Ascending aorta (tissue), 2 donors: ENCODE results near the gene DPH1. TPM values are rescaled to one million over a fixed set of nuclear protein-coding genes. Genes with fewer than 3 reads are reported as not detected.
"Not testable (repeated sequence)": the region's sequence is repeated elsewhere in the genome, so short reads cannot be mapped to it uniquely, and the experiment has no call there.

Source experiments
- DNase-seq, 2 donors: peaks; one replicate each; pipeline ENCODE4 v3.0.0-alpha.2; 2019; ENCODE audit warnings: low spot score in 2 of 2
- H3K27ac ChIP-seq, 2 donors: fragments of 200-600 bp; sonication (generic); one replicate each; pipeline ENCODE4 v1.5.1; 2016 to 2017; ENCODE audit warnings: mild to moderate bottlenecking in 1 of 2
- H3K27me3 ChIP-seq: fragments of 200-600 bp; sonication (generic); one replicate; pipeline ENCODE4 v1.5.1; 2017
- H3K36me3 ChIP-seq, 2 donors: fragments of 200-600 bp; sonication (generic); one replicate each; pipeline ENCODE4 v1.5.1; 2016
- H3K4me1 ChIP-seq, 2 donors: fragments of 200-600 bp; sonication (generic); one replicate each; pipeline ENCODE4 v1.5.1; 2016 to 2017; ENCODE audit warnings: mild to moderate bottlenecking in 1 of 2
- H3K4me3 ChIP-seq, 2 donors: fragments of 200-600 bp; sonication (generic); one replicate each; pipeline ENCODE4 v1.5.1; 2016 to 2017; ENCODE audit warnings: mild to moderate bottlenecking in 1 of 2
- H3K9me3 ChIP-seq, 2 donors: fragments of 200-600 bp; sonication (generic); one replicate each; pipeline ENCODE4 v1.5.1; 2016
- CTCF ChIP-seq, 3 experiments: fragments of 200-600 bp in 2 of 3; fragments of 450-650 bp in 1 of 3; sonication (generic) in 2 of 3; IDR thresholded peaks; one replicate each; pipeline ENCODE4 v1.5.1; 2016 to 2019; ENCODE audit warnings: antibody characterized with exemption in 3 of 3, mild to moderate bottlenecking in 1 of 3, moderate library complexity in 1 of 3
- intact Hi-C: fragments of 100-400 bp; cut with DNase I; formaldehyde crosslinking; loops from one replicate; pipeline ENCODE4 v1.15.1; 2023
- total RNA-seq: library from RNA; depleted of rRNA; stranded (reverse); fragments of >200 nt; gene quantifications from one replicate; pipeline ENCODE4 v1.1.0, GENCODE V29; 2016

DPH1 gene
- 125 TPM for total RNA-seq

GRCh38 chr17:2029911-2030778 lies at the start of gene DPH1:
Gene DPH1 (plus strand): TSS chr17:2030153. CDS start chr17:2030170, 17 bp downstream.
- Histone ChIP-seq H3K36me3 (peaks cover 0 to 10% of the 10 kb centered on the region in 2 donors), H3K27ac (peak within 1 kb of the TSS in 1 of 2 donors; percentile 60), H3K27me3 (no peaks in the 10 kb centered on the region), H3K4me3 (peak within 1 kb of the TSS; percentile 95 to 99), H3K9me3 (no peaks in the 10 kb centered on the region), H3K4me1 (peaks cover 7 to 20% of the 10 kb centered on the region in 2 donors)
- DNase-seq, result peak in 1 of 2 donors; percentile 90
- intact Hi-C loops, result loop anchor here (1.0 to 5.0 kb wide), 2 partner anchors 43 to 121 kb away; no protein-coding TSS in a partner anchor
- no peak for TF ChIP-seq CTCF (IDR thresholded peaks at IDR 0.05)

DNA sequence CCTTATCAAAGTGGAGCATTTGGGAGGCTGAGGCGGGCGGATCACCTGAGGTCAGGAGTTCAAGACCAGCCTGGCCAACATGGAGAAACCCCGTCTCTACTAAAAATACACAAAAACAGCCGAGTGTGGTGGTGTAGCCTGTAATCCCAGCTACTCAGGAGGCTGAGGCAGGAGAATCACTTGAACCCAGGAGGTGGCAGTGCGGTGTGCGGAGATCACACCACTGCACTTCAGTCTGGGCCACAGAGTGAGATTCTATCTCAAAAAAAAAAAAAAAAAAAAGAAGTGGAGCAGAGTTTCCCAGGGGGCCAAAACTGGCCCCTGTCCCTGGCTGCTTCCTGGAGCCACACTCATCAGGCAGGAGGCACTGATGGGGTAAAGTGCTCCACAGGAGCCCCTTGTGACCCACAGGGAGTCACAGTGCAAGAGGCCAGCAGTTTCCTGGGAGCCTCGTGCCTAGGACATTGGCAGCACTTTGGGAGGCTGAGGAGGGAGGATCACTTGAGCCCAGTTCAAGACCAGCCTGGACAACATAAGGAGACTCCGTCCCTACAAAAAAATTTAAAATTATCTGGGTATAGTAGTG lies 49.2 kb upstream of the DPH1 start:
- Histone ChIP-seq H3K4me1 (no peaks in the 10 kb centered on the region), H3K9me3 (no peaks in the 10 kb centered on the region), H3K36me3 (no peaks in the 10 kb centered on the region), H3K27ac (no peak overlapping the region), H3K27me3 (peaks cover 5% of the 10 kb centered on the region), H3K4me3 (no peak overlapping the region)
- no peak for DNase-seq
- TF ChIP-seq CTCF (IDR thresholded peaks at IDR 0.05), result no peak
- intact Hi-C loops, result no loop called here

DNA sequence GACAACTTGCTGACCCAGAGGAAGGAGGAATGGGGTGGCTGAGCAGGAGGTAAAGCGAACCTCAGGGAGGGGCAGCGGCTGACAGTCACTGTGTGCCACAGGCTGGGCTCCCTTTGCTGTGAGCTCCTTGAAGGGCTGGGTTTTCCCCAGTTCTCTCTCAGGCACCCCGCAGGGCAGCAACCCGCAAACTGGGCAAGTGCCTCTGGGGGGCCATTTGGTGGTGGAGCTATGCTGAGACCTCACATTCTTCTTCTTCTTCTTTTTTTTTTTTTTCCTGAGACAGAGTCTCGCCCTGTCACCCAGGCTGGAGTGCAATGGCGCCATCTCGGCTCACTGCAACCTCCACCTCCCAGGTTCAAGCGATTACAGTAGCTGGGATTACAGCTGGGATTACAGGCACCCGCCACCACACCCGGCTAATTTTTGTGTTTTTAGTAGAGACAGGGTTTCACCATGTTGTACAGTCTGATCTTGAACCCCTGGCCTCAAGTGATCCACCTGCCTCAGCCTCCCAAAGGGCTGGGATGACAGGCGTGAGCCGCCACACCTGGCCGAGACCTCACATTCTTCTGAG lies 47.1 kb upstream of the DPH1 start:
- DNase-seq, H3K4me1 ChIP-seq, H3K27me3 ChIP-seq, intact Hi-C loops, H3K9me3 ChIP-seq, H3K4me3 ChIP-seq, H3K36me3 ChIP-seq, H3K27ac ChIP-seq: not testable (repeated sequence)

GRCh38 chr17:1985093-1985492 lies 44.9 kb upstream of the DPH1 start:
- no peak for TF ChIP-seq CTCF (IDR thresholded peaks at IDR 0.05)
- Histone ChIP-seq H3K27ac (no peak overlapping the region), H3K4me1 (peaks cover 0 to 4% of the 10 kb centered on the region in 2 donors), H3K9me3 (no peaks in the 10 kb centered on the region), H3K27me3 (no peaks in the 10 kb centered on the region), H3K4me3 (no peak overlapping the region), H3K36me3 (no peaks in the 10 kb centered on the region)
- no peak for DNase-seq
- intact Hi-C loops, result loop anchor here (5.0 kb wide), 1 partner anchor 42 kb away; the partner anchor contains the start of gene RTN4RL1

GRCh38 chr17:1985686-1986085 lies 44.3 kb upstream of the DPH1 start:
- no peaks in the 10 kb centered on the region for H3K36me3 ChIP-seq
- H3K9me3 ChIP-seq, result no peaks in the 10 kb centered on the region
- no peaks in the 10 kb centered on the region for H3K27me3 ChIP-seq
- no peak for TF ChIP-seq CTCF (IDR thresholded peaks at IDR 0.05)
- no peak for DNase-seq
- intact Hi-C loops, result loop anchor here (5.0 kb wide), 1 partner anchor 42 kb away; the partner anchor contains the start of gene RTN4RL1
- no peak overlapping the region for H3K27ac ChIP-seq
- no peak overlapping the region for H3K4me3 ChIP-seq
- H3K4me1 ChIP-seq, result peaks cover 0 to 4% of the 10 kb centered on the region in 2 donors
